Activated gamma-delta T cell treated with anti-CD3 and anti-CD28 coated beads, Interleukin-2, amount 50 U/mL, for 16 hours (primary cell): ENCODE results near the gene SEMA5A.

Experiments used
- DNase-seq: peaks from one replicate; pipeline ENCODE4 v3.0.0-alpha.2; 2020; ENCODE audit warnings: low read depth

Gene SEMA5A

DNA sequence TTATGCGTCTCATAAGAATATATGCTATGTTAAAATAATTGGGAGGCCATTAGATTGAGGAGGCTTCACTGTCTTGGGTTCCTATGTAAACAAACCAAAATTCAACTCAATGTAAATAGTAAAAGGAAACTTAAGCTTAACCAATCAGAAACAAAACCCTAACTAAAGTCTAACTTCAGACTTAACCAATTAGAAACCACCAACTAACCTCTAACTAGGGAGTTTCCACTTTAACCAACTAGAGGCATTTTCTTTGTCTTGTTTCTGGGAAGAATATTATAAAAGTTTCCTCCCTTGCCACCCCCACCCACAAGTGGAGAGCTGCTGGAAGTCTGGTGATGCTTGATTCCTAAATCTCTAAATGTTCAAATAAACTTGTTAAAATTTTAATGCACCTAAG lies 214.5 kb downstream of the SEMA5A start:
- no peak for DNase-seq

DNA sequence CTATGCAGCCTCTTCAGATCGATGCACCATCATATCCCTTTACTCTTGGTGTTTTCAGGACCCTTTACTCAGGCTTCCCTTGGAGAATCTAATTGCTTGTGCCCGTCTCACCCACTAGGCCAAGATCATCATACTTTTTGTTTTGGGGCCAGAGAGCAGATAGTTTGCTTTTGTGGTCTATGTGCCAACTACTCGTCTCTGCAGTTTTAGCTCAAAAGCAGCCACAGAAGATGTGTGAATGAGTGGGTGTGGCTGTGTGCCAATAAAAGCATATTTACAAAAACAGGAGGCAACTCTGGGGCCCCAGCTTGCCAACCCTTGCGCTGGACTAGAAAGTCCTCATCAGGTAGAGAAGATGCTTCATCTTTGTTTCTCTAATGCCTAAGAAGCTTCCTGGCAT lies 216.8 kb downstream of the SEMA5A start:
- no peak for DNase-seq

DNA sequence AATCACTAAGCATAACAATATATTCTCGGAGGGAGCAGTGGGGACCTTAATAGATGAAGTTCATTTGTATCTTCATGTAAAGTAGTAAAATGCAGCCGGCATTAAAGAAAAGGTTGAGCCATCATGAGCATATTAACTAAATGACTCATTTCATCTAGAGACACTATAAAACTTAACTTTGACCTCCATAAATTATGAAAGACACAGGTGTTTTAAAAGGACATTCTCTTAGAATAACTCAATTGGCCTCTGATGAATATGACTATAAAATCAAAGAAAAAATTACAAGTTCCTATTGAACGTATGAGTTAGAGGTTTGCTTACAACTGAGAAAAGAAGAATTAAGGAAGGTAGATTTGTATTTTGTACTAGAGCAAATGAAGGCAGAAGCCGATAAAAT lies 220.3 kb downstream of the SEMA5A start:
- DNase-seq, result no peak

DNA sequence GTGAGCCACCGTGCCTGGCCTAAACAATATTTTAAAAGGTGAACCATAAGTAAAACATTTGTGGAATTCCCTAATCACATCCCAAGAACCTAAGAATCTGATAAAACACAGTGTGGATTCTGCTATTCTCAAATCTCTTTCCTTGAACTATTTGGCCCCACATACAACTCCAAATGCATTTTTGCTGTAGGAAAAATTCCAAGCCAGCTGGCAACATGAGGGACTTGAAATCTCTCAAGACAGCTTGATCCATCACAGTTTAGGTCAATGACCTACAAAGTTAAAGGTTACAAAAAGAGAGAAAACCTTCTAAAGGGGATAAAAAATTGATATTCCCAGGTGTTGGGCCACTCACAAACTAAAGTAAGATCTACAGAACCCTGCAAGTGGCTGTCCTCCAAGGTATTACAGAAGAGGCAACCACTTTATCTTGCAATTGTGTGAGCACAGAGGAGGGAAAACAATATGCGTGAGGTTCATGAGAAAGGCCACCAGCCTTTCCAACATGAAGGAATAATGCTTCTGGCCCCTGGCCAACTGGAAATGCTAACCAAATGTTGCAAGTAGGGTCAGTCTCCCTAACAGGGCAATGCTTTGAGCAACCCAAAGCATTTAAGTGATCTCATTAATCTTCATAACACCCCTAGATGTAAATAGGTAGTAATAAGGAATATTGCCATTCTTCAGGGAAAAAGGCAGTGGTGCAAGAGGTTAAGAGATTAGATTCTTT lies 221.4 kb downstream of the SEMA5A start:
- no peak for DNase-seq

DNA sequence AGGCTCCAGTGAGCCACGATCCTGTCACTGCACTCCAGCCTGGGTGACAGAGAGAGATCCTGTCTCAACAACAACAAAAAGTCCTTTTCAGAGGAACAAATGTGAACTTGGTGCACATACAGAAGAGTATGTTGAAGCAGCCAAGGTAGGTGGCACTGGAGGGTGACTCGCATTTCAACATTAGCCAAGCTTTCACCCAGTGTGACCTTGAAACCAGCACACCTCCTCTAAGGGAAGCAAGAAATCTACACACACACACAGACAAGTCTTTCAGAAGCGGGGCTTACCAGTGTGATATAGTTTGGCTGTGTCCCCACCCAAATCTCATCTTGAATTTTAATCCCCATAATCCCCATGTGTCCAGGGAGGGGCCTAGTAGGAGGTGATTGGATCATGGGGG lies 225.2 kb downstream of the SEMA5A start:
- no peak for DNase-seq

DNA sequence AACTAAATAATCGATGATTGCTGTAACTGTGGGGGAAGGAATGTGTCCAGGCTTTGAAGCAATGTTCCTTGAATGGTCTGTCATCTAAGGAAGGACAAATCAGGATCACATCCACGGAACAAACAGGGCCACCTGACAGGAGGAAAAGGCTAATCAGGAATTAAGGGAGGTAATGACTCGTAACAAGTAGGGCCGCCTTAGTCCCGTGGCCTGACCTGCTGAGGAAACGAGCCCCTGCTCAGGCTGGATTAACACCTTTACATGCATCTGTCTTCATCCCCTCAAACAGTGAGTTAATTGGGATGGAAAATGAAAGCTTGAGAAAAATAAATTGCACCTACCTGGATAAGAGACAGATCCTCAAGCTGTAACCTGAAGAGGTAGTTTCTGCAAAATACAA lies 227.8 kb downstream of the SEMA5A start:
- no peak for DNase-seq

DNA sequence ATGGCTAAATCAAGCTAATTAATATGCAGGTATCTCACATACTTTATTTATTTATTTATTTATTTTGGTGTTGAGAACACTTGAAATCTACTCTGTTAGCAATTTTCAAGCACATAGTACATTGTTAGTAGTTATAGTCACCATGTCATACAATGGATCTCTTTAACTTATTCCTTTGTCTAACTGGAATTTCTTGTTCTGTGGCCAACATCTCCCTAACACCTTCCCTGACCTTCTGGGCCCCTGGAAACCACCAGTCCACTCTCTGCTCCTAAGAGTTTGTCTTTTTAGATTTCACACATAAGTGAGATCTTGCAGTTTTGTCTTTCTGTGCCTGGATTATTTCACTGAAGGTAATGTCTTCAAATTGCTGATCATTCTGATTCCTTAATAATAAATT lies 229.1 kb downstream of the SEMA5A start:
- DNase-seq, result no peak

DNA sequence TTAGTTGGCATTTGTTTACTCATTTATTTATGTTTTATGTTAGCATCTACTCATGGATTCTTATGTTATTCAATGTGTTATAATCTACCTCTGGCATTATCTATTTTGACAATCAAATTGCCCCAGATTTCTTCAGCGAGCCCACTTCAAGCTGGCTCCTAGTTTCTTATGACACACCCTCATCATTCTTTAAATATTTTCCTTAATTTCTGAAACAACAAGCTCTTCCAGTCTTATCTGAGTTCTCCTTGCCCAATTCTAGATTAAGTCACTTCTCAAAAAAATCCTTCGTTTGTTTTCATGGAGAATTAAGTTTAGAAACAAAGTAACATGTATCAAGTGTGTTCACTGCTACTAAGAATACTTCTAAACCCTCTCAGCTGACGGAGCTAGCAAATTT lies 229.8 kb downstream of the SEMA5A start:
- DNase-seq, result no peak

DNA sequence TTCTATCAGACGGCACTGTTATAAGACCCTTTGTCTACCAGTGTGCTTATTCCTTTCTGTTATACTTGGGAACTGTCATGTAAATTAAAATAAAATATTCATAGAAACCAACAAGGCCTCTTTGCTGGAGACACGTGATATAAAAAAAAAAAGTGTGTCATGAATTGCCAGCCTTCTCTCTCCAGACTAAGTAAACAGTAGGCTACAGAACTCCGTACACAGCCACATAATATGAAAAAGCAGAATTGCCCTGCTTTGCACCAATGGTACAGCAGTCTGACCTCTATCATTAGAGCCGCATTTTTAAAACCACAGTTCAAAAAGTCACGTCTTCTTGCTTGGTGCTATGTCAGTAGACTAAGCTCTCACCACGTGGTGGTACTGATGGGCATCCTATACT lies 231.3 kb downstream of the SEMA5A start:
- DNase-seq, result no peak

DNA sequence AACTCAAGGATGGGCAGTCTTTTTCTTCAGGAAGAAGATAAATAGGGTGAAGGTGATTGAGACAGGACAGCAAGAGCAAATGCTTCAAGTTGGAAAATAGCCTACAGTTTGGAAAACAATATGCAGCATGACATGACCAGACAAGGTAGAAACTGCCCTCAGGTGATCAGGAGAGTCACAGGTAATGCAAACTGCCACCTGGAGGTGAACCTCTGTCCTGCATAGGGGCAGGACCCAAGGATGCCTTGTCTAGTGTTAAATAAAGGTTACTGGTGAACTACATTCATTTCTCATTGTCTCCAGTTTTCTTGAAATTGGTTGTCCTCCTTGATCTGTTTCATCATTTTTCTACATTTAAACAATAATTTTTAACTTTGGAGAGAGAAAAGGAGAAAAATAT lies 232.1 kb downstream of the SEMA5A start:
- DNase-seq, result no peak

DNA sequence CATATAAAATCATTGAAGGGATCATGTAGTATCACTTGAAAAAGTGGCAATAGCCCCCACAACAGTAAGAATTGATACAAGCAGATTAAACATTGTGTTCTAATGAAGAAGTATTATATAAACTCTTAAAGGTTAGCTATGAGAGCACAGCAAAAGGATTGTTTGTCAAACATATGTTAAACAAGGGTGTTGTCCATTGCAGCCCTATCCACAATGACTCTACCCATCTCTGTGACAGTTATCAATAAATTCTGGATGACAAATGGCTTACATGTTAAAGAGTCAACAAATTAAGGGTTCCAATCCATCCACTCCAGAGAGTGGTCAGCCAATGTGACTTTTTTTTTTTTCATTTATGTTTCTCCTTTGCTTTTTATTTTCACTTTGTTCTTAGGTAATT lies 238.7 kb downstream of the SEMA5A start:
- DNase-seq, result no peak

DNA sequence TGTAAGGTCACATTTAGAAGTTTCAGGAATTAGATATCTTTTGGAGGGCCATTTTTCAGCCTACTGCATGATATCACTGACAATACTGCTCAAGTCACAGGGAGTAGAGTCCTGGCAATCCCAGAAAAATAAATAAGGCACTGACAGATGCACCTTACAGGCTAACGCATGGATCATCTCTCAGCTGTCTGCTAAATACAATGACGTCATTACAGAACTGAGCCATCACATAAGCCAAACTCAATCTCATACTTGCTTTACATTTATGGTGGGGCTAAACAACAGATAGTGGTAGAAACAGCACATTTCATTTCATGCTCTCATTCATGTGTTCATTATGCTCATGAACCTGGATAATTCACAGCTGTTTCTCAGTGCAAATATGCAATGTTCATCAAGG lies 243.7 kb downstream of the SEMA5A start:
- DNase-seq, result no peak

DNA sequence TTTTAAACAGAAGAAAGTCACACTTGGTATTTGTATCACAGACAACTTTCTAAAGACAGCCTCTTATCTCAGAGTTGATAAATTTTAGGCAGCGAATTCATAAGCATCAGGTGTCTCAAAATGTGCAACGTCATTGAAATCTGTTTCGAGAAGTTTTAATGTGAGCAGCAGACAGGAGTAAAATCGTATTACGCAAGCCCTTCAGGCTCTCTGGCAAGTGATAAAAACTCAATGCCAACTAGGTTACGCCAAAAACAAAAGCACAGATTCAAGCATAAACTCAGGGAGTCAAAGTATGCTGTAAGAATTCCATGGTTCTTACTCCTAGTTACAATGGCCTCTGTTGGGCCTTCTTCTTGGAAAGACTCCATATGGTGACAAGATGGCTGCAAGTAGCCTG lies 244.7 kb downstream of the SEMA5A start:
- DNase-seq, result no peak

DNA sequence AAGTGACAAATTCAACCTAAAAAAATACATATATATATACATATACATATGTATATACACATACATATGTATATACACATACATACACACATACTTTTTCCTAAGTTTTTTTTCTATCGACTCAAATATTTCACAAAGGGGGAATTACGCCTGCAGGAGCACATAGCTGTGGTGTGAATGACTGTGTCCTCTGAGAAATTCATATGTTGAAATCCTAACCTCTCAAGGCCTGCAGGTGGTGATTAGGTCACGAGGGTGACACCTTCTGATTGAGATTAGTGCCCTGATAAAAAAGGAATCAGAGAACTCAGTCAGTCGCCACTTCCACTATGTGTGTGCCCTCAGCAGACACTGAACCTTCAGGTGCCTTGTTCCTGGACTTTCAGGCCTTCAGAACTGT lies 248.7 kb downstream of the SEMA5A start:
- no peak for DNase-seq

DNA sequence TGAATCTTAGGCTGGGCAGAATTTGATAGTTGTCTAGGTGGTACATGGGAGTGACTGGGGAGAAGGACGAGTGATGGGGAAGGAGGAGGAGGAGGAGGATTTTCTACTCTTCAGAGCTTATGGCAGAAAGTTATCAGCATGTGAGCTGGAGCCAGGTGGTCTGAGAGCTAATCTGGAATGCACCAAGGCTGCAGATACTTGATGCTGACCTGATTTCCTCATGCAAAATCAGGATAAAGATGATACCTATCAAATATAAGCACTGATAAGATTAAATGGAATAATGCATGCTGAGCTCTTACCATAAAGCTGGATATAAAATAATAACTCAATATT lies 250.4 kb downstream of the SEMA5A start:
- no peak for DNase-seq

DNA sequence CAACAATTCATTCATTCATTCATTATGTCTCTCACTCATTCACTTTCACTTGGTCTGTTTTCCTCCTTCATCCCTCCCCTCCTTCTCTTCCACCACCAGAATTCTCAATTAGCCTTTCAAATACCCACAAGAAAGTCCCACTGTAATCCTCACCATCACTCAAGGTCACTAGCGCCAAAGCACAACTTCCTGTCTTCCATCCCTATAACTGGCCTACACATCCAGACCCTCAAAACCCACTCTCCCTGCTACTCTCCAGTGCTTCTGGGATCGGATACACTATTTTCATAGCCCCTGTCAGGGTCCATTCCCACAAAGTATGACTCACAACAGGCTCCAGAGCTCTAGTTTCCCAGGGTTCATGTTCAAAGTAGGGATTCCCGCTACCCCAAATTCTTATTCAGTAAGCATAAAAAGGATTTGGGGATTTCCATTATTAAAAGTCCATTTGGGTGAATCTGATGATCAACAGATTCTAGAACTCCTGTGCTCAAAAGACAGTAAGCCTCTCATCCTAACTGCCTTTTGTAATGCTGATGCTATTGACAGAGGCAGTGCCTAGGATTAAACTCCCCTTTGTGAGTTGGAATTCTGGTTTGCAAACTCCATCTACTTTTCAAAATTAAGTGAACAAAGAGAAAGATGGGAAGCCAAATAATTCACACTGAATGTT lies 250.9 kb downstream of the SEMA5A start:
- no peak for DNase-seq

DNA sequence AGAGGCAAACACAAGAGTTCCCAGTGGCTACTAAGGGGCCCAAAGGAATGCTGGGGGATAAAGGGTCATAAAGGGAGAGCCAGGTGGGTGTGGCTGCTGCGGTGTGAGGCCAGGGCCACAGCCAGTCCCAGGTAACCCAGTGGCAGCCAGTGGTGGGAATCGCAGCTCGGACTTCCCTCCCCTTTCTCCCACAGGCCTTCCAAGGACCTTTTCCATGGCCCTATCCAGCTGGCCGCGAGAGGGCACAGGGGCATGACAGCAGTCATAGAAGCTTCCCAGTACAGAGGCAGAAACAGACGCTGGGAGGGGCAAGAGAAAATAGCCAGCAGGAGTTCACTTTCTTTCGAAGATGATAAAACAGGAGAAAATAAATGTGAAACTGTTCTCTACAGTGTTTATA lies 257.6 kb downstream of the SEMA5A start:
- DNase-seq, result no peak

DNA sequence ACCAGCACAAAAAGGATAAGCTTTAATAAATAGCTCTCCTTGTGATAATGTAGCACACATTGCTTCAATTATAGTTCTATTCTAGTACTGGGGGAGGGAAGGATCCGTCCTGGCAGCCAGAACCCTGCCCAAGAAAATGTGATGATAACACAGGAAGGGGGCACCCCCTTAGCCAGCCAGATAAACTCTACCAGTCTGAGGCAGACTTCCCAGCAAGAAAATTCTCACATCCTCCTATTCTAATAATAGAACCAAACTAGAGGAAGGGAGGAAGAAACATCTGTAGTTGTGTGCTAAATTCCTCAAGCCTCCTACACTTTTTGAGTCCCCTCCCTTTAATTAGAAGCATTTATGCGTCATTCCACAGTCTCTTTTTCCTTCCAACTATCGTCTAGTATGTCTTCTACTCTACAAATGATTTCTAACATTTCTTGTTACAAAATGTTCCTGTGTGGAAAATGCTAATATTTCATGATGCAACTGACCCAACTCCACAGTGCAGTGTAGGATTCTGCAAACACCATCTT lies 261.0 kb downstream of the SEMA5A start:
- DNase-seq, result no peak

DNA sequence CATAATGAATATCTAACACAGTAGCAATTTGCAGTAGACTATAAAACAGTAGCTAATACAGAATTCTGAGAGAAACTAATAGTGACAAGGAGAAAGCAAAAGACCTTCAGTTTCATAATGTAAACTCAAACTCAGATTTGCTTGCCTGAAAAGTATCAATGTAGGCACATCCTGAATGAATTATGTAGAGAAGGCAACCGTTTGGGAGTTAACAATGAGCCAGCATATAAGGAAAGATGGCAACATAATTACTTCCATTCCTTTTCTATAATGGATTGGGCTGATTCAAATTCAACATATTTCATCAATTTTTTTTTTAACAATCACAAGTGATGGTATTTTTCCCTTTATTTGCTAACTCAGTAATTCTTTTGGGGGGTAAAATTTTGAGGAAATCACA lies 261.6 kb downstream of the SEMA5A start:
- no peak for DNase-seq

DNA sequence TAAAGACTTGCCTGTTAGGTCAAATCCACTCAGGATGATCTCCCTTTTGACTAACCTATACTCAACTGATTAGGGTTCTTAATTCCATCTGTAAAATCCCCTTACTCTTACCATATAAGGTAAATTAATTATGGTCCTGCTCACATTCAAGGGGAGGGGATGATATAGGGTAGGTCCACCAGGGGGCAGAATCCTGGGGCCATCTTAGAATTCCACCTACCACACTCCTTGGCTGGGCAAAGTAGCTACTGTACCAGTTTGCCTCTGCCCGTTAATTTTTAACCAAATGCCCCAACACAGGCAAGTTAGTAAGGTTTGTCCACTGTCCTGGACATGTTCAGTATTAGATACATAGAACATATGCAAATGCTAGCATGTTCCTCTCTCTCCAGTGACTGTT lies 262.4 kb downstream of the SEMA5A start:
- DNase-seq, result no peak

DNA sequence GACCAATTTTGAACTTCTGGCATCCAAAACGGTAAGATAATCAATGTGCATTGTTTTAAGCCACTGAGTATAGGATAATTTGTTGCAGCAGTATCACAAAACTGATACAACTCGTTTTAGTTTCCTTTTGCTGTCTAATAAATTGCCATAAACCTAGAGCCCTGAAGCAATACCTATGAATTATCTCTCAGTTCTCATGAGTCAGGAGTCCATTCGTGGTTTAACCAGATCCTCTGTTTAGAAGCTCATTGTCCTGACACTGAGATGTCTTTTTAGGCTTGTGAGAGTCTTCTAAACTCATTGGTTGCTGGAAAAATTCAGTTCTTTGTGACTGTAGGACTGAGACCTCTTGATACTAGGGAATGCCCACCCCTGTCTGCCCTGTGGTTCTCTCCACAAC lies 262.9 kb downstream of the SEMA5A start:
- DNase-seq, result no peak

DNA sequence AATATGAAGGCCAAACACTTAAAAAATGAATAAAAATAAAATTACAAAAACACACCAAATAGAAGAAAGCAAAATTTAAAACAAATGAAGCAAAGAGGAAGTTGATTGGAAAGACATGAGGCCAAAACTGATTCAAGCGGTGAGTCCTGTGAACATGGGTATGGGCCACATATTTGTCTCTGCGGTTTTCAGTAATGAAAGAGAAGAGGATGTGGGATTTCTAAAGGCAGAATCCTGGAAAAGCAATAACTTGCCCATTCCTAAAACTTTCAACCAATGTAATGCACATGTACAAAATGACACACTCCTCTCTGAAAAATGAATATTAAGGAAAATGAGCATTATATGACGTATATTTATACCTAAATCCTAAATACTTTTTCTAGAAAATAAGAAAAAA lies 263.7 kb downstream of the SEMA5A start:
- DNase-seq, result no peak

DNA sequence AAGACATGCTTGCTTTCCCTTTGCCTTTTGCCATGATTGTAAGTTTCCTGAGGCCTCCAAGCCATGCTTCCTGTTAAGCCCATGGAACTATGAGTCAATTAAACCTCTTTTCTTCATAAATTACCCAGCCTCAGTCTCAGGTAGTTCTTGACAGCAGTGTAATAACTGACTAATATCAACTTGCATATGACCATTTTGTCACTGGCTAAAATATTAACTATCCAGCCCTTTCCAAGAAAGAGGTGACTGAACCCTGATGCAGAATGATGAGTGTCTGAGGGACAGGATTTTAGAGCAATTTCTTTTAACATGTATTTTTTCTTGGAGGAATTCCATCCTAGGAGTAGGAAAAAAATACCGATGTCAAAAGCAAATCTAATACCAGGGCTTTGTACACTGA lies 266.1 kb downstream of the SEMA5A start:
- DNase-seq, result no peak
